Chondrocyte (in vitro differentiated cells): ENCODE measurements around the gene N4BP2L1. TPM values are rescaled to one million over a fixed set of nuclear protein-coding genes. Genes with fewer than 3 reads are reported as not detected.

ENCODE experiments used
- DNase-seq: peaks from one replicate; pipeline ENCODE4 v3.0.0; 2021; ENCODE audit warnings: mixed read lengths, low spot score
- H3K27ac Mint-ChIP-seq: one replicate; pipeline ENCODE4 v1.8.0; 2021; ENCODE audit warnings: mild to moderate bottlenecking, moderate library complexity, mixed read lengths; ENCODE audit not compliant: unreplicated experiment
- H3K27me3 Mint-ChIP-seq: 2 replicates; pipeline ENCODE4 v1.8.0; 2021; ENCODE audit warnings: low read depth, mixed read lengths
- H3K36me3 Mint-ChIP-seq: 2 replicates; pipeline ENCODE4 v1.8.0; 2021; ENCODE audit warnings: low read depth, mixed read lengths
- H3K4me1 Mint-ChIP-seq: 2 replicates; pipeline ENCODE4 v1.8.0; 2021; ENCODE audit warnings: low read depth, mild to moderate bottlenecking, mixed read lengths
- H3K4me3 Mint-ChIP-seq: one replicate; pipeline ENCODE4 v1.8.0; 2021; ENCODE audit warnings: mild to moderate bottlenecking, moderate library complexity, mixed read lengths; ENCODE audit not compliant: unreplicated experiment
- H3K9me3 Mint-ChIP-seq: 2 replicates; pipeline ENCODE4 v1.8.0; 2021; ENCODE audit warnings: low read depth, mixed read lengths
- CTCF ChIP-seq: fragments of 200-600 bp; sonication (generic); IDR thresholded peaks from 2 replicates; pipeline ENCODE4 v1.5.0; 2021; ENCODE audit warnings: antibody characterized with exemption, mild to moderate bottlenecking, moderate library complexity
- total RNA-seq: library from RNA; stranded (reverse); gene quantifications from 3 replicates; pipeline ENCODE4 v1.2.1, GENCODE V29; 2021

N4BP2L1 gene
- total RNA-seq, 1 donor from 2014 or later: 3.3 TPM

DNA sequence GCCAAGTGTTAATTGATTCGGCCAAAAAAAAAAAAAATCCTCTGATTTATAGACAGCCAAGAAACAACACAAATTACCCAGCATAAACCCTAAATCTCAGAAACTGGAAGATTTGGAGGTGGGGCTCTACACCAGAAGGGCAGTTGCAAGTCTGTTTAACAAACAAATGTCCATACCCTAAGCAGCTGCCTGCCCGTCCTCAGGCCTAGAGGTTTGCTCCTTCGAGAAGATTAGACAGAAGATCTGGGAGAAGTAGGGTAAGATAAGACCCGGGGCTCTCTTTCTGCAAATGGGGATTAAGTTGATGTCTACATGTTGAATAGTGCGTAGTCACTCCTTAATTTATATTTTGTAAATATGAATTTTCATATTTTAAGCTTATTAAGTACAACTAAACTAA lies 3.4 kb upstream of the N4BP2L1 start:
- Mint-ChIP-seq H3K27ac (no peak overlapping the region), H3K36me3 (peaks cover 19% of the 10 kb centered on the region), H3K9me3 (no peaks in the 10 kb centered on the region), H3K27me3 (no peaks in the 10 kb centered on the region), H3K4me1 (peaks cover 15% of the 10 kb centered on the region), H3K4me3 (no peak overlapping the region)
- DNase-seq: no peak
- TF ChIP-seq CTCF: no peak

DNA sequence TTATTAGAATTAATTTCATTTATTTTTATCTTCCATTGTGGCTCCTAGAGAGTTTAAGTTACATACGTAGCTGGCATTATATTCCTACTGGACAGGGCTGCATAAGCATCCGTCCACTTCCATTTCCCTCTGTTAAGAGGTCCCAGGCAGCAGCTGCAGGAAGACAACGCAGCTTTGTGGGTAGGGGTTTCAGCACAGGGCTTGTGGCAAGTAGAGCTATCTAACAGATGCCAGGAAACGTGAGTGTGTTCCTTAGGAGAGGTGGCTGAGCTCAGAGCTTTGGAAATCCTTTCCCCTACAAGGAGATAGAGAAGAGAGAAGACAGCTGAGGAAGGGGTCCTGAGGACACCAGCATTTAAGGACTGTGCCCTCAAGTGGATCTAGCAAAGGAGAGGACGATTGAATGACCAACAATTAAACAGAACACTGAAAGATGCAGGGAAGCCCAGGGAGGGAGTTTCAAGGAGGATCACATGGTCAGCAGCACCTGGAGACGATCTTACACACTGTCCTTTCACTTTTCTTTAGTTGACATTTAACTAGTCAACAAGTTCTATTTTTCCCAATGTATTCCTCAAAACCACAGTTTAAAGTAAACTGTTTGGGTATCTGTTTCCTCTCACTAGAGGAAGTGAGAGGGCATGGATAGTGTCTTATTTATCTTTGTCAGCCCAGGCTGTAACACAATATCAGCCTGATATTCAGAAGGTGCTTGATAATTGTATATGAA lies 2.3 kb upstream of the N4BP2L1 start:
- H3K27me3 Mint-ChIP-seq: no peaks in the 10 kb centered on the region
- peaks cover 20% of the 10 kb centered on the region for H3K36me3 Mint-ChIP-seq
- DNase-seq: no peak
- no peak for TF ChIP-seq CTCF
- H3K27ac Mint-ChIP-seq: no peak overlapping the region
- H3K4me3 Mint-ChIP-seq: no peak overlapping the region
- no peaks in the 10 kb centered on the region for H3K9me3 Mint-ChIP-seq
- peaks cover 20% of the 10 kb centered on the region for H3K4me1 Mint-ChIP-seq

DNA sequence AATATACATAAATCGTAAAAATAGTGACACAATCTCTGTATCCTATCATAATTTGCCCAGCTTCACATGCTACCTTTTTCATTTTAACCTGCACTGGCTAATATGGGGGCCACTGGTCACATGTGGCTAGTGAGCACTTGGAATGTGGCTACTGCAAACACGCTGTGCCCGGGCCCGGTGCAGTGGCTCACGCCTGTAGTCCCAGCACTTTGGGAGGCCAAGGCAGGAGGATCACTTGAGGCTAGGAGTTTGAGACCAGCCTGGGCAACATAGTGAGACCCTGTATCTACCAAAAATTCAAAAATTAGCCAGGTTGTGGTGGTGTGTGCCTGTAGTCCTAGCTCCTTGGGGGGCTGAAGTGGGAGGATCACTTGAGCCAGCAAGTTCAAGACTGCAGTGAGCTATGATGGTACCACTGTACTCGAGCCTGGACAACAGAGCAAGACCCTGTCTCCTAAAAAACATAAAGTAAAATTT lies 1.5 kb upstream of the N4BP2L1 start:
- no peak overlapping the region for H3K27ac Mint-ChIP-seq
- peaks cover 20% of the 10 kb centered on the region for H3K36me3 Mint-ChIP-seq
- H3K4me3 Mint-ChIP-seq: no peak overlapping the region
- no peaks in the 10 kb centered on the region for H3K27me3 Mint-ChIP-seq
- peaks cover 20% of the 10 kb centered on the region for H3K4me1 Mint-ChIP-seq
- H3K9me3 Mint-ChIP-seq: no peaks in the 10 kb centered on the region
- no peak for DNase-seq
- no peak for TF ChIP-seq CTCF

- no peak for TF ChIP-seq CTCF
- H3K4me3 Mint-ChIP-seq: peak overlapping the region; percentile 72
- no peaks in the 10 kb centered on the region for H3K27me3 Mint-ChIP-seq
- peak overlapping the region; percentile 28 for H3K27ac Mint-ChIP-seq
- H3K4me1 Mint-ChIP-seq: peaks cover 20% of the 10 kb centered on the region
- no peak for DNase-seq
- H3K9me3 Mint-ChIP-seq: no peaks in the 10 kb centered on the region
- H3K36me3 Mint-ChIP-seq: peaks cover 25% of the 10 kb centered on the region
Measured at GRCh38 chr13:32428581-32429432, 877 bp upstream of the N4BP2L1 start.
